Stimulated activated CD4-positive, alpha-beta T cell treated with anti-CD3 and anti-CD28 coated beads, Interleukin-15, amount 100 ng/mL, for 48 hours (primary cell): ENCODE measurements around the gene TMEM131L.
A peak's percentile ranks its signal among the peaks of the same experiment; 100 is the strongest.

ENCODE experiments used
- DNase-seq, 2 donors: peaks; one replicate each; pipeline ENCODE4 v3.0.0-alpha.2; 2020; ENCODE audit warnings: low read depth in 2 of 2

TMEM131L gene

GRCh38 chr4:153479101-153479500 is 12.9 kb downstream of the TMEM131L start:
- DNase-seq: no peak

- DNase-seq: no peak
These were observed 14.5 kb downstream of the TMEM131L start for GRCh38 chr4:153480704-153481103.

GRCh38 chr4:153481478-153481877 is 15.3 kb downstream of the TMEM131L start:
- no peak for DNase-seq

- no peak for DNase-seq
These were observed 17.6 kb downstream of the TMEM131L start for GRCh38 chr4:153483432-153484418.

- no peak for DNase-seq
These were observed 19.2 kb downstream of the TMEM131L start for GRCh38 chr4:153485359-153485758.

GRCh38 chr4:153485860-153486259 is 19.7 kb downstream of the TMEM131L start:
- no peak for DNase-seq

GRCh38 chr4:153486281-153487151 is 20.4 kb downstream of the TMEM131L start:
- DNase-seq: no peak

- peak in 1 of 2 donors; percentile 69 for DNase-seq
These were observed 22.1 kb downstream of the TMEM131L start for GRCh38 chr4:153488006-153488891.

- DNase-seq: no peak
These were observed 23.8 kb downstream of the TMEM131L start for GRCh38 chr4:153489856-153490558.

GRCh38 chr4:153490985-153491483 is 24.9 kb downstream of the TMEM131L start:
- DNase-seq: no peak

GRCh38 chr4:153494562-153494961 is 28.4 kb downstream of the TMEM131L start:
- no peak for DNase-seq

- DNase-seq: no peak
These were observed 29.5 kb downstream of the TMEM131L start for GRCh38 chr4:153495480-153496193.

- peak in 1 of 2 donors; percentile 54 for DNase-seq
These were observed 31.0 kb downstream of the TMEM131L start for GRCh38 chr4:153497091-153497531.

- DNase-seq: no peak
These were observed 32.1 kb downstream of the TMEM131L start for GRCh38 chr4:153497988-153498967.

- DNase-seq: no peak
These were observed 32.8 kb downstream of the TMEM131L start for GRCh38 chr4:153499005-153499404.

- no peak for DNase-seq
These were observed 35.4 kb downstream of the TMEM131L start for GRCh38 chr4:153501578-153501977.

GRCh38 chr4:153502584-153502983 is 36.4 kb downstream of the TMEM131L start:
- no peak for DNase-seq
